Muscle of leg (tissue), 11 donors: ENCODE results near the gene LRRC45. TPM values are rescaled to one million over a fixed set of nuclear protein-coding genes. Genes with fewer than 3 reads are reported as not detected.

Source experiments
- DNase-seq: peaks from one replicate; pipeline ENCODE4 v3.0.0; 2013
- H3K27ac ChIP-seq: one replicate; pipeline ENCODE4 v1.5.1; 2013; ENCODE audit warnings: mild to moderate bottlenecking, low read length, control low read depth
- H3K27me3 ChIP-seq: one replicate; pipeline ENCODE4 v1.6.1; 2013; ENCODE audit warnings: low read length; ENCODE audit not compliant: control insufficient read depth, insufficient read depth
- H3K36me3 ChIP-seq: one replicate; pipeline ENCODE4 v1.6.1; 2013; ENCODE audit warnings: low read length; ENCODE audit not compliant: control insufficient read depth, insufficient read depth
- H3K4me1 ChIP-seq: one replicate; pipeline ENCODE4 v1.6.1; 2013; ENCODE audit warnings: low read length; ENCODE audit not compliant: control insufficient read depth, insufficient read depth
- H3K4me3 ChIP-seq: one replicate; pipeline ENCODE4 v1.5.1; 2013; ENCODE audit warnings: low read length, control low read depth
- H3K9me3 ChIP-seq: replicated peaks from 2 replicates; pipeline ENCODE4 v1.6.1; 2013; ENCODE audit warnings: low read depth, low read length; ENCODE audit not compliant: control insufficient read depth
- WGBS: methylation state at CpG from one replicate; pipeline ENCODE4 v1.1.5; 2013; ENCODE audit warnings: missing lambda C conversion rate; ENCODE audit not compliant: insufficient coverage; 5-methylcytosine and 5-hydroxymethylcytosine counted together
- polyA plus RNA-seq, 8 donors: library from polyadenylated mRNA; unstranded; fragments of 120-200 nt; gene quantifications; one replicate each; pipeline versions ENCODE4 v1.2.1 to v1.2.3, GENCODE V29; 2013; ENCODE audit warnings: inconsistent platforms in 1 of 8, low replicate concordance in 1 of 8; ENCODE audit not compliant: insufficient read length in 8 of 8, insufficient read depth in 1 of 8
- total RNA-seq: library from RNA; stranded (reverse); fragments of 120-200 nt; gene quantifications from one replicate; pipeline ENCODE4 v1.2.4, GENCODE V29; 2013

The LRRC45 gene
- total and polyA plus RNA-seq, 9 donors = 8.4 to 12.3 (median 9.7) TPM

- Histone ChIP-seq H3K36me3 (peaks cover 16% of the 10 kb centered on the region), H3K27me3 (no peaks in the 10 kb centered on the region), H3K4me3 (no peak overlapping the region), H3K9me3 (no peaks in the 10 kb centered on the region), H3K27ac (no peak overlapping the region), H3K4me1 (peaks cover 40% of the 10 kb centered on the region)
- WGBS = 73% methylated on average over 27 of the region's 30 CpGs
- no peak for DNase-seq
Observed at GRCh38 chr17:82007495-82008257, 15.4 kb upstream of the LRRC45 start.

- WGBS = 56% methylated on average over 22 of the region's 26 CpGs
- no peak overlapping the region for H3K27ac ChIP-seq
- no peaks in the 10 kb centered on the region for H3K9me3 ChIP-seq
- H3K36me3 ChIP-seq = peaks cover 16% of the 10 kb centered on the region
- no peak for DNase-seq
- no peaks in the 10 kb centered on the region for H3K27me3 ChIP-seq
- no peak overlapping the region for H3K4me3 ChIP-seq
- peaks cover 43% of the 10 kb centered on the region for H3K4me1 ChIP-seq
Observed at GRCh38 chr17:82008258-82008940, 14.7 kb upstream of the LRRC45 start.

GRCh38 chr17:82008941-82009405, 14.1 kb upstream of the LRRC45 start:
- DNase-seq = no peak
- no peak overlapping the region for H3K4me3 ChIP-seq
- no peak overlapping the region for H3K27ac ChIP-seq
- H3K36me3 ChIP-seq = peaks cover 16% of the 10 kb centered on the region
- no peaks in the 10 kb centered on the region for H3K9me3 ChIP-seq
- 90% methylated on average over 27 of the region's 28 CpGs for WGBS
- no peaks in the 10 kb centered on the region for H3K27me3 ChIP-seq
- peaks cover 38% of the 10 kb centered on the region for H3K4me1 ChIP-seq

- Histone ChIP-seq H3K27ac (no peak overlapping the region), H3K9me3 (no peaks in the 10 kb centered on the region), H3K4me3 (no peak overlapping the region), H3K36me3 (peaks cover 14% of the 10 kb centered on the region), H3K4me1 (peaks cover 34% of the 10 kb centered on the region), H3K27me3 (no peaks in the 10 kb centered on the region)
- DNase-seq = no peak
- 81% methylated on average over 14 of the region's 15 CpGs for WGBS
Observed at GRCh38 chr17:82009413-82009812, 13.7 kb upstream of the LRRC45 start.

GRCh38 chr17:82010575-82011525, 12.3 kb upstream of the LRRC45 start:
- DNase-seq = no peak
- H3K27me3 ChIP-seq = no peaks in the 10 kb centered on the region
- no peak overlapping the region for H3K4me3 ChIP-seq
- no peak overlapping the region for H3K27ac ChIP-seq
- peaks cover 31% of the 10 kb centered on the region for H3K4me1 ChIP-seq
- 90% methylated on average over 33 of the region's 39 CpGs for WGBS
- H3K36me3 ChIP-seq = peaks cover 9% of the 10 kb centered on the region
- no peaks in the 10 kb centered on the region for H3K9me3 ChIP-seq

- WGBS = 82% methylated on average over 14 of the region's 19 CpGs
- DNase-seq = no peak
- H3K27ac ChIP-seq = no peak overlapping the region
- no peak overlapping the region for H3K4me3 ChIP-seq
- H3K36me3 ChIP-seq = peaks cover 9% of the 10 kb centered on the region
- no peaks in the 10 kb centered on the region for H3K27me3 ChIP-seq
- peaks cover 22% of the 10 kb centered on the region for H3K4me1 ChIP-seq
- no peaks in the 10 kb centered on the region for H3K9me3 ChIP-seq
Observed at GRCh38 chr17:82011617-82012187, 11.4 kb upstream of the LRRC45 start.

- DNase-seq = no peak
- Histone ChIP-seq H3K27me3 (no peaks in the 10 kb centered on the region), H3K36me3 (peaks cover 13% of the 10 kb centered on the region), H3K9me3 (no peaks in the 10 kb centered on the region), H3K4me1 (peaks cover 17% of the 10 kb centered on the region), H3K27ac (no peak overlapping the region), H3K4me3 (no peak overlapping the region)
- WGBS = 29% methylated on average over 20 of the region's 20 CpGs
Observed at GRCh38 chr17:82012261-82012639, 10.9 kb upstream of the LRRC45 start.

- H3K27ac ChIP-seq = peak overlapping the region; percentile 62
- no peak for DNase-seq
- H3K4me3 ChIP-seq = no peak overlapping the region
- H3K9me3 ChIP-seq = no peaks in the 10 kb centered on the region
- WGBS = 69% methylated on average over 7 of the region's 19 CpGs
- H3K36me3 ChIP-seq = peaks cover 19% of the 10 kb centered on the region
- peaks cover 13% of the 10 kb centered on the region for H3K4me1 ChIP-seq
- H3K27me3 ChIP-seq = no peaks in the 10 kb centered on the region
Observed at GRCh38 chr17:82012640-82013295, 10.3 kb upstream of the LRRC45 start.

GRCh38 chr17:82013341-82013740, 9.8 kb upstream of the LRRC45 start:
- H3K27me3 ChIP-seq = no peaks in the 10 kb centered on the region
- peak; percentile 50 for DNase-seq
- peak overlapping the region; percentile 62 for H3K27ac ChIP-seq
- WGBS = 55% methylated on average over 22 of the region's 22 CpGs
- no peak overlapping the region for H3K4me3 ChIP-seq
- H3K36me3 ChIP-seq = peaks cover 24% of the 10 kb centered on the region
- H3K4me1 ChIP-seq = peaks cover 17% of the 10 kb centered on the region
- H3K9me3 ChIP-seq = no peaks in the 10 kb centered on the region
